GM19240 (cell line): ENCODE data around the gene TBL3.
"Not testable (repeated sequence)": the region's sequence is repeated elsewhere in the genome, so short reads cannot be mapped to it uniquely, and the experiment has no call there.

Experiments used
- DNase-seq: peaks from one replicate; pipeline ENCODE4 v3.0.0; 2011; ENCODE audit warnings: low spot score; ENCODE audit not compliant: insufficient read length

Gene TBL3

GRCh38 chr16:1998852-1999801 is 27.3 kb downstream of the TBL3 start:
- no peak for DNase-seq

- DNase-seq: no peak
These were observed 28.1 kb downstream of the TBL3 start for GRCh38 chr16:1999866-2000514.

DNA sequence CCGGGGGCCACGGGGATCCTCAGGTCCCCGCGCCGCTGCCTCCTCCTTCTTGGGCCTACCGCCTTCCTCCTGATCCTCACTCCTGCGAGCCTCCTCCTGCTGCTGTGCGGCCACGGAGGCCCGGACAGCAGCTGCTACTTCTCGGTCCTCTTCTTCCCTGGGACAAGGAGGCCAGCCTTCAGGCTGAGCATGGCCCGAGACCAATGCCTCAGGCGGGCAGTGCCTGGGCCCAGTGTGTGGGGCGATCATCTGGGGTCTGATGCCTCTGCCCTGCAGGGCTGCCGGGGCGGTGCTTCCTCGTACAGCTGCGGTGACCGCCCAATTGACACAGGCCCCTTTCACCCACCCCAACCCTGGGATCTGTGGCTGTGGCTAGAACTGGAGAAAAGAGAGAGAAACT is 29.2 kb downstream of the TBL3 start:
- no peak for DNase-seq

DNA sequence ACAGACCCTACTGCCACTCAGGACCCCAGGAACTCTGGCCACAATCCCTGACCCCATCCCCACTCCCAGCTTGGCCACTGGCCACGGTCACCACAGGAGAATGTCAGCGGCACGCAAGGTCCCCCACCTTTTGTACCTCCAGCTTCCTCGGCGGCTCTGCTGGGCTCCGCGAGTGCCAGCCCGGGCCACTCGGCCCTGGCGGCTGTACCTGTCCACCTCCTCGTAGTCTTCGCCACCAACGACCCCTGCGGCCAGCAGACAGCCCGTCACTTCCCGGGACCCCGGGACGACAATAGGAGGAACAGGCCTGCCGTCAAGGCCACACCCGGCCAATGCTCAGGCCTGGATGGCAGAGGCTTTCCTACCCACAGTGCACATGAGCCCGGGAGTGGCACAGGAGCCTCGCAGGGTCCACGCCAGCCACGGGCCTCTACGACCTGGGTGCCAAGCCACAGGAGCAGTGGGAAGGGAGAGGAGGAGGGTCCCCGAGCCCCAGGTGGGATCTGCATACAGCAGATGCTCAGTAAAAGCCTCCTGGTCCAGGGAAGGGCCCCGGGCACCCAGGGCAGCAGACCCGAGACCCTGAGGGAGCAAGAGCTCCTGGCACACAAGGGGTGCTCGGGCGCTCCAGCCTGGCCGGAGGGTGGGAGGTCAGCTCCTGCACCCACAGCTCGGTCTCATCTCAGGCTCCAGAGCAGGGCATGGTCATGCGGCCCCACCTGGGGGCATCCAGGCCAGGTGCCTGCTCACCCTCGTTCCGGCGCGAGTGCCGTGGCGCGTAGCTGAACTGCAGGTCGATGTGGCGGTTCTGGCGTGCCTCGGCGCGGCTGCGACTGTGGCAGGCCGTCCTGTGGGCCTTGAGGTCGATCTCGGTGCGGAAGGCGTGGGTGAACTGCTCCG is 29.9 kb downstream of the TBL3 start:
- no peak for DNase-seq

GRCh38 chr16:2002406-2003230 is 30.8 kb downstream of the TBL3 start:
- DNase-seq: no peak

DNA sequence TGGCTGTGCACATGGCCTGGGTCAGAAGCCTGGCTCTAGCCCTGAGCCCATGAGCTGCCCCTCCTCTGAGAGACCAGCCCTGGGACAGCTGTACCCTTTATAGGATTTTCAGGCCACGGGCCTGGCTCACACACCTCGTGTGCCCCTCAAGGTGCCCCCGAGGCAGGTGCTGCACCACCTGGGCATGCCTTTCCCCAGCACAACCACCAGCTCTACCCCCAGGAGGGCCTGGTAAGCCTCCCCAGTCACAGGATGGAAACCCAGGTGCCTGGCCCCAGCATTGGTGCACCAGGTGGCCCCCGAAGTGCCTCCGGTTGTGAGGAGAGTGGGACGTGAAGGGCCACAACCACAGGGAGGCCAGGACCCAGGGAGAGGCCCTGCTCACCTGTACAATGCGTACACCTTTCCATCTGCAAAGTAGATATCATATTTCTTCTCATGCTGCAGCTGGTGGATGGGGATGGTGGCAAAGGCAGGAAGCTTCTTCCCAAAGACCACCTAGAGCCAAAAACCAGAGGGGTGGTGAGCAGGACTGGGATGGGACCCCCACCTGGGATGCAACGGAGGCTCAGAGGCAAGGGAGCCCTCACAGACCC is 31.5 kb downstream of the TBL3 start:
- no peak for DNase-seq

DNA sequence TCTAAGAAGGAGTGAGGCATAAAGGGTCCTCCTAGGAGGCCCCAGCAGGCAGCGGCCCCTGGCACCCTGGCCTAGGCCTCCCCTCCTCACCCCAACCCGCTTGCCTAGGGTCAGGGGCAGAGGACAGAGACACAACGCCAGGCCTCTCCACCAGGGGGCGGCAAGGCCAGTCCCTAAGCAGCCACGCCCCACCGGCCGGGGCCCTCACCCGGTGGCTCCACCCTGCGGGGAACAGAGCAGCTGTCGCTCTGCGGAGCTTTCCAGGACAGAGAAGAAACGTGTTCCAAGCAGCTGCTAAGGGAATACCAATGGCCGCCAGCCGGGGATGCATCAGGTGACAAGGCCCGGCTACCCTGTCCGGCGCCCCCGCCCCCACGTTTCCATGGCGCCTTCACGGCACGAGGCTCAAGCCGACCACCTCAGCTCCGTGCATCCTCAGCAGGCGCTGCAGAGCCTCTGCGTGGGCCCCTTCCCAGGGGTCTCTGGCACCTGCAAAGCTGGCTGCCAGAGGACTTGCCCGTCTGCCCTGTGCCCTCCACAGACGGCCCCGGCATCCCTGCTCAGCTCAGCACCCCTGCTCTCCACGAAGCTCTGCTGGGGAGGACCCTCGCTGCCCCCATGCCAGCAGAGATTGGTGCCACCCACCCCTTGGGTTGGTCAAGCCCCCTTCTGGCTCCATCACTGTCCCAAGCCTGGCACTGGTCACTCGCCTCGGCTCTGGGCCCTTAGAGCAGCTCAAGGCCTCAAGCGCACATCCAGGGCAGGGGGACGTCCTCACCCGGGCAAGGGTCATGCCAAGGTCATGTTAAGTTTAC is 32.2 kb downstream of the TBL3 start:
- DNase-seq: peak; percentile 97

GRCh38 chr16:2004795-2005517 is 33.1 kb downstream of the TBL3 start:
- DNase-seq: no peak

DNA sequence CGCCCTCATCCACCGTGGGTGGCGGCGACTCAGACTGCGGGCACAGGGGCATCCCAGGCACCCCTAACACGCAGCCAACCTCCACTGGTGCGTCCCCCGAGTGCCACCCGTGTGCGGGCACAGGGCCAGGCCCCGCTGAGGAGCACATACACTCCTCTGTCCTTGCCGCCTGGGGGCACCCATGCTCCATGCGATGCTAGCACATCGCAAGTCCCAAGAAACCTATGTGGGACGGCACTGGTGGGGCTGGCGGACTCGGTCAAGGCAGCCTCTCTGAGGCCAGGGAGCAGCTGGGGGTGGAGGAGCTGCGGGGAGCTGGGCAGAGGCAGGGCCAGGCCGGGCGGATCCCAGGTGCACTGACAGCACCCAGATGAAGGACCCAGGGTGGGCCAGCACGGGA is 33.8 kb downstream of the TBL3 start:
- no peak for DNase-seq

DNA sequence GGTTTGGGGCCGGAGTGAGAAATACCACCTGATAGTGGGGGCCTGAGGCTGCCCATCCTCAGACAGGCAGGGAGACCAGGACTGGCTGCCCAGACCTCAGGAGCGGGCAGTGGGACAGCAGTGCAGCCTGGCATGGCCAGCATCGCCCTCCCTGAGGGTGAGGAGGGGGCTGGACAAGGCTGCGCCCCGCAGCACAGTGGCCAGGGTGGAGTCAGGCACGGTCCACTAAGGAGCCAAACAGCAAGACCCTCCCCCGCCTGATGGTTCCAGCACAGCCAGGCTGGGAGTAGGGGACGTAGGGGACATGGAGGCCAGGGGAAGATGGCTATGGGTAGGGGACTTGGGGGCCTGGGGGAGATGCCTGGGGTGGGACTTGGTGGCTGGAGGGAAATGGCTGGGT is 34.5 kb downstream of the TBL3 start:
- DNase-seq: no peak

DNA sequence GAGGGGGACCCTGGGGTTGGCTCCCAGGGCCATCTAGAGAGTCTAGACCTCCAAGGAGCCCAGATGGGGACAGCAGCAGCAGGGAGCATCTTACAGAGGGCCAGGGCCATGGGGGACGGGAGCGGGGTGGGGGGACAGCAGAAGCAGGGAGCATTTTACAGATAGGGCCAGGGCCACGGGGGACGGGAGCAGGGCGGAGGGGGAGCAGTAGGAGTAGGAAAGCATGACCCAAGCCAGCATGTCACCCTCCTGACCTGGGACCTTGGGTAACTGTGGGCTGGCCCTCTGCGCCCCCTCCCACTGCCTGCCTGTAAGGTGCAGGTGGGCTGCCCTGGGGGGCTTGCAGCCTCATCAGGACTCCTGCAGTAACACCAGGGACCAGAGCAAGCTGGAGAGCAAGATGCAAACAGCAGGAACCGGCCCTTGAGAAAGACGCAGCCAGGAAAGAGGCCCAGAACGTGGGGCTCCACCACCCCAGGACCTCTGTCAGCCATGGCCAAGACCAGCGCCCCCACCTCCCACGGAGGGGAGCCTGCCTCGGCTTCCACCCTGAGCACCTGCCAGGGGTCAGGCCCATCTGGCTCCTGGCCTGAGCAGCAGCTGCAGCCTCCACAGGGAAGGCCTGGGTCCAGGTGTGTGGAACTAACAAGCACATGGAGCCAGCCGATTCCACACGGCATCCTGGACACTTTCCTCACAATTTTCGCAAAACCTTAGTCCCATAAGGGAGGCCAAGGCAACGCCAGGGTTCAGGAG is 35.4 kb downstream of the TBL3 start:
- DNase-seq: no peak

- DNase-seq: no peak
These were observed 36.2 kb downstream of the TBL3 start for GRCh38 chr16:2008009-2008526.

GRCh38 chr16:2008631-2009163 is 36.8 kb downstream of the TBL3 start:
- DNase-seq: no peak

- DNase-seq: no peak
These were observed 37.4 kb downstream of the TBL3 start for GRCh38 chr16:2009164-2009711.

GRCh38 chr16:2009791-2010510 is 38.1 kb downstream of the TBL3 start, which contains the start of gene ZNF598:
TSS of gene ZNF598 (minus strand) at chr16:2009821.
- peak; percentile 91 for DNase-seq

DNA sequence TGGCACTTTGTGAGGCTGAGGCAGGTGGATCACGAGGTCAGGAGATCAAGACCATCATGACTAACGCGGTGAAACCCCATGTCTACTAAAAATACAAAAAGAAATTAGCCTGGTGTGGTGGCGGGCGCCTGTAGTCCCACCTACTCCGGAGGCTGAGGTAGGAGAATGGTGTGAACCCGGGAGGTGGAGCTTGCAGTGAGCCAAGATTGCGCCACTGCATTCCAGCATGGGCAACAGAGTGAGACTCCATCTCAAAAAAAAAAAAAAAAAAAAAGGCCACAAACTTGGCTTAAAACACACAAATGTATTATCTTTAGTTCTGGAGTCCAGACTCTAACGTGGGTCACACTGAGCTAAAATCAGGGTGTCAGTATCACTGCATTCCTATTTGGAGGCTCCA is 39.9 kb downstream of the TBL3 start:
- not testable (repeated sequence) for DNase-seq

GRCh38 chr16:2013527-2013926 is 41.7 kb downstream of the TBL3 start:
- DNase-seq: no peak
